ENCODE results near the gene EXOC1. TPM values are rescaled to one million over a fixed set of nuclear protein-coding genes. Genes with fewer than 3 reads are reported as not detected.
A peak's percentile ranks its signal among the peaks of the same experiment; 100 is the strongest.

The EXOC1 gene
- total RNA-seq, 1 donor = 46.2 TPM

DNA sequence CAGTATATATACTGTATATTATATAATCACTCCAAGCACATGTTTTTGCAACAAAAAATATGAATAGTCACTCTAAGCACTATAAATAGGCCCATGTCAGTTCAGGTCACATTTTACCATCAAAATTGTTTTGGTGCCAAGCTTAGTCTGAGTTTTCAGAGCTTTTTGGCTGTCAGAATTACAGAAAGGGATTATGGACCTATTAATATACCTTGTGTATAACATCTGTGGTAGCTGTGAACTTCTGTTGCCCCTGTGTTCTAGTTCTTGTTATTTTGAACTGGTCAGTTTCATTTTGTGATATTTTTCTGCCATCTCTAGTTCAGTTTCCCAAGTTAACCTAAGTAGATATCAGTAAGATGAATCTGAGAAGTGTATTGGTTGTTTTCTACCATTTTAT lies 22.9 kb downstream of the EXOC1 start:
- no peak overlapping the region for H3K4me3 ChIP-seq (ENCODE audit: low read depth, low read length)
- TF ChIP-seq CTCF (IDR thresholded peaks at IDR 0.05; ENCODE audit: insufficient read depth, low read depth, low read length) = no peak
- DNase-seq (ENCODE audit: low read depth) = no peak

- no peak for DNase-seq (ENCODE audit: low read depth)
- TF ChIP-seq CTCF (IDR thresholded peaks at IDR 0.05; ENCODE audit: insufficient read depth, low read depth, low read length) = no peak
- H3K4me3 ChIP-seq (ENCODE audit: low read depth, low read length) = no peak overlapping the region
Observed at GRCh38 chr4:55879224-55879623, 25.8 kb downstream of the EXOC1 start.

DNA sequence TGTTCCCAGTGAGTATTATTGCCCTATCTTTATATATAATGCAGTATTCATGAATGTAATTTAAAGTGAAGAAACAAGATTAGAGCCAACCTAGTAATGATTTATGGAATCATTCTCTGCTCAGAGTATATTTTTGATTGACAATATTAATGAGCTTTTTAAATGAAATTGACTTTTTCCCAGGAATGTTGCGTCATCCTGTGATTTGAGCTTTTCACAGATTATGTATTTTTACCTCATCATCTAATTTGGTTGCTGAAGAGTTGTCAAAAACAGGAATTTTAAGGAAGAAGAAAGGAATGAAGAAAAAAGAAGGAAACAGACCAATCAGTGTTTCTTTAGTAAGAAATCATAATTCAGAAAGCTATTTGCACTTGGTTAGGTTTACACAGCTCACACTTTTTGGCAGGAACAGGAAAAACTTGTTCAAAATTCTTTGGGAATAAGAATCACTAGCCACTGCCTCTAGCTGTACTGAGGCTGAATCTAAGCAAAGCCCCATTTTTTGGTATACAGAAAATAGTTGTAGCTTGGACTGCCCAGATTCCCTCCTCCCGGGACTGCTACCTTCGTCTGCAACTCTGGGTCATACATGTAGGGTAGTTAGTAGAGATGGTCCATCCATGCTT lies 27.3 kb downstream of the EXOC1 start:
- TF ChIP-seq CTCF (IDR thresholded peaks at IDR 0.05; ENCODE audit: insufficient read depth, low read depth, low read length) = no peak
- H3K4me3 ChIP-seq (ENCODE audit: low read depth, low read length) = no peak overlapping the region
- DNase-seq (ENCODE audit: low read depth) = no peak

DNA sequence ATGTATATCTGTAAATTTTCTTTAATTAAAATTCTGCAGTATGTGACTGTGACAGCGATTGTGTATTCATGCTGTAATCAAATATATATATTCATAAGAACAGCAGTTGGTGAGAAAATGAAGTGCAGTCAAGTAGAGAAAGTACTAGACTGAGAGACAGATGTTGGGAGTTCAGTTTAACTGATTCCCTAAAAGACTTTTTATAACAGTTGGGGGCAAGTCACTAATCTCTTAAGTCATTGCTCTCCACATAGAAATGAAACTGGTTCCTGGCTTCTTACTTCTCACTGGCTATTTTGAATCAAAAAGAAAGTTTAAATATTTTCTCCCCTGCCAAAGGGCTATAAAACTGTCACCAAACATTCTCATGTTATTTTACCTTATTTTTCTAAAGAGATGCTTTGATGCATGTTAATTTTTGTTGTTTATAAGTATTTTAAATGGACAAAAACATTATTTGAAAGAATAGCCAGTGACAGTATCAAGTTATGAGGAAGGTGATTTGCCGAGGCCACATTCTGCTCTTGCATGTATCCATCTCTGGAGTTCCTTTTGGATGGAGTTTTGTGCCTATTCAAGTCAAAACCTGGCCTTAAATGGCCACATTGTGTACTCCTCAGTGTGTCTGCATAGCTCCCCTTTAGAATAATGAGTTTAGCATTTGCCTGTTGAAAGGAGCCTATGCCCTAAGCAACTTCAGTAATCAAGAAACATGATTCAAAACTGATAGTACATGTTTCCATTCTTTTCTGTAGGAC lies 30.8 kb downstream of the EXOC1 start:
- TF ChIP-seq CTCF (IDR thresholded peaks at IDR 0.05; ENCODE audit: insufficient read depth, low read depth, low read length) = no peak
- peak; percentile 17 for DNase-seq (ENCODE audit: low read depth)
- no peak overlapping the region for H3K4me3 ChIP-seq (ENCODE audit: low read depth, low read length)

GRCh38 chr4:55884851-55885219 lies 31.4 kb downstream of the EXOC1 start:
- DNase-seq (ENCODE audit: low read depth) = no peak
- H3K4me3 ChIP-seq (ENCODE audit: low read depth, low read length) = no peak overlapping the region
- TF ChIP-seq CTCF (IDR thresholded peaks at IDR 0.05; ENCODE audit: insufficient read depth, low read depth, low read length) = no peak

DNA sequence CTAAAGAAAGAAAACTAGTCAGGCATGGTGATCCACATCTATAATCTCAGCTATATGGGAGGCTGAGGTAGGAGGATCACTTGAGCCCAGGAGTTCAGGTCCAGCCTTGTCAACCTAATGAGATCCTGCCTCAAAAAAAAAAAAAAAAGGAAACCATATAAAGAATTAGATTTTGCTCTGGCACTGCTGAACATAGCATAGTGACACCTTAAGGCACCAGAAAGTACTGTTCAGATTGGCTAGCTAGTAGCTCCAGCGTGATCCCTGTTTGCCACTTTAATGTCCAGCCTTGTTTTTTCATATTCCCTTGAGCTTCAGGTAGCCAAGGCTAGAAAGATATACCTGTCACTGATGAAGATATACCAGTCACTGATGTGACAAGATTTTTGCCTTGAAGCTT lies 34.1 kb downstream of the EXOC1 start:
- no peak for TF ChIP-seq CTCF (IDR thresholded peaks at IDR 0.05; ENCODE audit: insufficient read depth, low read depth, low read length)
- H3K4me3 ChIP-seq (ENCODE audit: low read depth, low read length) = no peak overlapping the region
- no peak for DNase-seq (ENCODE audit: low read depth)

All from fibroblast of villous mesenchyme (primary cell).